Breast epithelium (tissue), 3 donors: ENCODE data around the gene ZNF215.

Source experiments
- POLR2A ChIP-seq: fragments of 450-650 bp; IDR thresholded peaks from one replicate; pipeline ENCODE4 v1.6.1; 2016; ENCODE audit warnings: antibody characterized with exemption, mild to moderate bottlenecking, moderate library complexity
- POLR2AphosphoS5 ChIP-seq, 3 donors: sonication (generic); formaldehyde crosslinking; IDR thresholded peaks; one replicate each; pipeline ENCODE4 v1.6.1; 2017; ENCODE audit warnings: antibody characterized with exemption in 3 of 3
- TF ChIP-seq, protein P1 (sequence below), 3 donors: fragments of 450-650 bp; IDR thresholded peaks; one replicate each; pipeline ENCODE4 v1.5.1; 2016 to 2017; ENCODE audit warnings: antibody characterized with exemption in 3 of 3, mild to moderate bottlenecking in 3 of 3, moderate library complexity in 3 of 3

- TF ChIP-seq, protein P1, sequence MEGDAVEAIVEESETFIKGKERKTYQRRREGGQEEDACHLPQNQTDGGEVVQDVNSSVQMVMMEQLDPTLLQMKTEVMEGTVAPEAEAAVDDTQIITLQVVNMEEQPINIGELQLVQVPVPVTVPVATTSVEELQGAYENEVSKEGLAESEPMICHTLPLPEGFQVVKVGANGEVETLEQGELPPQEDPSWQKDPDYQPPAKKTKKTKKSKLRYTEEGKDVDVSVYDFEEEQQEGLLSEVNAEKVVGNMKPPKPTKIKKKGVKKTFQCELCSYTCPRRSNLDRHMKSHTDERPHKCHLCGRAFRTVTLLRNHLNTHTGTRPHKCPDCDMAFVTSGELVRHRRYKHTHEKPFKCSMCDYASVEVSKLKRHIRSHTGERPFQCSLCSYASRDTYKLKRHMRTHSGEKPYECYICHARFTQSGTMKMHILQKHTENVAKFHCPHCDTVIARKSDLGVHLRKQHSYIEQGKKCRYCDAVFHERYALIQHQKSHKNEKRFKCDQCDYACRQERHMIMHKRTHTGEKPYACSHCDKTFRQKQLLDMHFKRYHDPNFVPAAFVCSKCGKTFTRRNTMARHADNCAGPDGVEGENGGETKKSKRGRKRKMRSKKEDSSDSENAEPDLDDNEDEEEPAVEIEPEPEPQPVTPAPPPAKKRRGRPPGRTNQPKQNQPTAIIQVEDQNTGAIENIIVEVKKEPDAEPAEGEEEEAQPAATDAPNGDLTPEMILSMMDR (IDR thresholded peaks at IDR 0.05), result no peak
- TF ChIP-seq POLR2A (no peak), POLR2AphosphoS5 (IDR thresholded peaks at IDR 0.05) (no peak)
Measured at GRCh38 chr11:6920702-6921101, 5.5 kb upstream of the ZNF215 start, which contains the start of gene OR2D3.
